Stimulated activated CD4-positive, alpha-beta T cell treated with anti-CD3 and anti-CD28 coated beads, Interleukin-4, amount 100 ng/mL, for 24 hours (primary cell): ENCODE results near the gene MRPL34.

Experiments
- DNase-seq: peaks from one replicate; pipeline ENCODE4 v3.0.0-alpha.2; 2020

The MRPL34 gene

DNA sequence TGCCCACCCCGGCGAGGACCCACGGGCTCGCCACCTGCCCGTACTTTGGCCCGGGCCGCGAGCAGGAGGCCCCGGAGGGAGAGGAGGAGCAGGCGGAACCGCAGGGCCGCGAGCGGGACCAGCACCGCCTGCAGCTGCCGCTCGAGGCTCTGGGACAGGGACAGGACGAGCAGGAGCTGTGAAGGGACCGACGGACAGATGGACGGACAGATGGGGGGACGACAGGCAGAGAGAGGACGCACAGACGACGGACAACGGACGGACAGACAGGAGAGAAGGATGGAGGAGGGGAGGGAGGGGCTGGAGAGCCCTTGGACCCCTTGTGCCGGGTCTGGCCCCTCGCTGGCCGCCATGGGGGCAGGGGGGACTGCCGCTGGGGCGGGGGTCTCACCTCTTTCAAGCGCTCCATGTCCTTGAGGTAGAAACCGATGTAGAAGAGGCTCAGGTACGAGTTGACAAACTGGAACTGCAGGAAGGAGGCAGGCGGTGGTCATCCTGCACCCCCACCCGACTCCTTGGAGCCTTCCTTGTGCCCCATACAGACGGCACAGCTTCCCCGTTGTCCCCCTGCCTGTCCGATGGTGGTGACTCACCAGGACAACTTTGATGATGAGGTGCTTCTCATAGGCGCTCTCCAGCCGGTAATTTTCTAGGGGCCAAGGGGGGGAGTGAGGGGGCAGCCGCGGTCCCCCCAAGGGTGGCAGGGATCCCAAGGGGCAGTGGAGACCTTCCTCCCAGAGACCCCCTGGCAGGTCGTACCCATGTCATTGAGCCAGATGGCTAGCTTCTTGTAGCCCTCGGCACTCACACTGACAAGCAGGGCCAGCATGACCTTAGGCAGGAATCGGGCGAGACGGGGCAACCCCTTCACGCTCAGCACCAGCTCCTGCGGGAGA is 23.9 kb downstream of the MRPL34 start:
- no peak for DNase-seq

DNA sequence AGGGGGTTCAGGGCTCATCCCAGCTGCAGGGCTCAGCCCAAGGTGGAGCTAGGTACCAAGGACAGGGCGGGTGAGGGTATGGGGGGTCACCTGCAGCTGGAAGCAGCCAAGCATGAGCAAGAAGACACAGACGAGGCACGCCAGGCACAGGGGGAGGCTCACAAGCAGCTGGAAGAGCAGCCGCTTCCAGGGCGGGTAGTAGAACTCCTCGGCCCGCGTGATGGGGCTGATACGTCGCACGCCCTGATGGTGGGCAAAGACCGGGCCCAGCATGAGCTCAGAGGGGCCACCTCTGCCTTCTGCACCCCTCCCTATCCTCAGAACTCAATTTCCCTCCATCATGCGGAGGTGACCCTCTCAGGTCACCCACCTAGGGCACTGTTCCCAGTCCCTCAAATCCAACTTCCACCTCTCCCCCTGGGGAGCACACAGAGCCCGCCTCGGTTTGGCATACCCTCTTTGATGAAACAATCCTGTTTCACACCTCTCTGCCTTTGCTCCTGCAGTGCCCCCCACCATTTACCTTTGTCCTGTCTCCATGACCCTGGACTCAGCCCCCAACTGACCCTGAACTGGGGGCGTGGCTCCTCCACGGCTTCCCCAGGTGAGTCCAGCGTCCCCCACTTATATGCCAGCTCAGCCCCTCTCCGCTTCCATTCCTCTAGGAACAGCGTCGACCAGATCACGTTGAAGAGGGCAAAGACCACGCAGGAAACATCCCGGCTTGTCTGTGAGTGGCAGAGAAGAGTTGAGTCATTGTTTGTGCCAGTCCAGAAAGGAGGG is 24.8 kb downstream of the MRPL34 start:
- DNase-seq, result no peak

DNA sequence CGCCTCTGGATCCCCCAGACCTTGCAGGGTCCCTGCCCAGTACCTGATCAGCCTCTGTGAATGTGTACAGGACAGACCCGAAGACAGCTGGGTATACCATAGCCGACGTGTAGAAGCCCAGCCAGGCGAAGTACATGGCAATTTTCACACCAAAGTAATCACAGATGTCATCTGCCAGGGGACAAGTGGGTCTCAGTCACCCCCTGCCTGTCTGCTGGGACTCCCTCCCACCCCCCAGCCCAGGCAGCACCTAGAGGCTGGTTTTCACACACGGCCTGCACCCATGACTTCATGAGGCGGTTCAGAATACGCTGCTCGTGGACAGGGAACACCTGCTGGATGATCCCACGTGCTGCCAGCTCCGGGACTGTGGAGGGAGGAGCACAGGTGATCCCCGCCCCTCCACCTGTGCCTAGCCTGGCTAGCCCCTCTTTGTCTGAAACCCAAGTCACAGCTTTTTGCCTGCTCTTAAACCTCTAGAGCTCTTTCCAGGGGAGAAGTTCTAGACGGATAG is 25.4 kb downstream of the MRPL34 start:
- DNase-seq, result no peak

DNA sequence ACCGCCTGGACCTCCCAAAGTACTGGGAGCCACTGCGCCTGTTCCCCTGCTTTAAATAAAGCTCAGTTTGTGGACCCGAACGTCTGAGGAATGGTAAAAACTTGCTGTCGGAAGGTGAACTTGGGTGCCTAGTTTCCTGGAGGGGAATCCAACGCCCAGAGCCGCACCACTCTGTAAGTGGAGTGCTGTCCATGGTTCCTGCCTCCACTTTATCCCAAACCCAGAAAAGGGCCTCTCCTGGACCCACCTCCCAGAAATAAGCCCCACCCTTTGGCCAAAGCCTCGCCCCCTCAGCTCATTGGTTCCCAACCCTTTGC is 26.6 kb downstream of the MRPL34 start:
- DNase-seq, result no peak

DNA sequence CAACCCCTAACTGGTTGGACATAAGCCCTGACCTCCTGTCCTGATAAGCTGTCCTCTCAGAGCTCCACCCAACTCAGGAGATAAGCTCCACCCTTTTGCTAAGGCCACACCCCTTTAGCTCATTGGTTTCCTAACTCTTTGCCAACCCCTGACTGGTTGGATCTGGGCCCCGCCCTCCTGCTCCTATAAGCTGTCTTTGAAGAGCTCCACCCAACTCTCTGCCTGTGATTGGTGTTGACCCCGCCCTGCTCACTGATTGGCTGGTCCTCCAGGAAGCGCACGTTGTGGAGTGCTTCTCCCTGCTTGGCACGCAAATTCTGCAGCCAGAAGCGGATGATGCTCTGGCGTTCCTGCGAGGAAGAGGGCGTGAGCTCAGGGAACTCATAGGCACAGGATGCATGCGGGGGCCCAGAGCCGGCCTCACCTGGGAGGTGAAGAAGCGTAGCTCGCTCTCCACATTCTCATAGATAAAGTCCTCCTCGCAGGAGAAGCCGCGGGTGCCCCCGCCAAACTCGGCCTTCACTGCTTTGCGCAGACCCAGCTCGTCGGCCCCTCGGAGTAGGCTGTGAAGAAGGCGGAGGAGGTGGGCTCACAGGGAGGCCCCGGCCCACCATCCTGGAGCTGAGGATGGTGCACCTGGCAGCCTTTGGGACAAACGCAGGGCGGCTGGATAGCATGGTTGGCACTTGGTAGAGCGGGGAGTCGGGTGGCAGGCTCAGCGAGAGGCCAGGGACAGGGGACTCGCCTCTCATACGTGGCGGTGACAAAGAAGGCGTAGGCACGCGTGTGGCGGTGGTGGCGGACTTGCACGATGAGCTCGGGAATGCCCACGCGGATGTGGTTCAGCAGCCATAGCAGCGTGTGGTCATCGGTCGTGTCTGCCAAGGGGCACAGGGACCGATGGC is 27.3 kb downstream of the MRPL34 start:
- DNase-seq, result peak; percentile 45

DNA sequence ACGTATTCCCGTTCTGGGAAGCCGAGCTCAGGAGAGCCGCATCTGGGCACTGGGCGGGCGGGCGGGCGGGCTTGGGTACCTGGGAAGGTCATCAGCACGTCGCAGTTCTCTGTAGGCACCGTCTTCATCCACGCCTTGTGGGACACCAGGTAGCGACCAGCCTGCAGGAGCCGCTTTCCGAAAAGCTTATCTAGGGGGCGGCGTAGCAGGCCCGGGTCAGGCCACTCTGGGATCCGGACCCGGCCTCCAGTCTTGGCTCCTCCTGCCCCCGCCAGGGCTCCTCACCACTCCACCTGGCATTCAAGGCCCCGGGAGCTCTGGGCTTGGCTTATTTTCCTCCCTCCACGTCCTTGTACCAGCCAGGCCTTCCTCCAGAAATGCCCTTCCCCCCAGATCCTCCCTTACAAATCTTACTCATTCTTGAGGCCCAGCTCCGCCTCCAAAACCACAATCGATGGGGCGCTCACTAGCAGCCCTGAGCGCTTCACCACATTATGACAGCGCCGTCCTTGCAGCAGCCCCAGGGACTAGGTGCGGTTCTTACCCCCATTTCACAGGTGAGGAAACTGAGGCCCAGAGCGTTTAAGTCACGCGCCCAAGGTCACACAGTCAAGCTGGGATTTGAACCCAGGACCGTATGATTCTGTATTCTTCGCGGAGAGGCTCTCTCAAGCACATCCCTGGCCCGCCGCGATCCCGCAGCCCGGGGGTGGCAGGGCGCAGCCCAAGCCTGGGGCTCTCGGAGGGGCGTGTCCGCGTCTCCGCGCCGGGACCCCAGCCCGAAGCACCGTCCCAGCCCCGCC is 28.1 kb downstream of the MRPL34 start:
- peak; percentile 85 for DNase-seq

DNA sequence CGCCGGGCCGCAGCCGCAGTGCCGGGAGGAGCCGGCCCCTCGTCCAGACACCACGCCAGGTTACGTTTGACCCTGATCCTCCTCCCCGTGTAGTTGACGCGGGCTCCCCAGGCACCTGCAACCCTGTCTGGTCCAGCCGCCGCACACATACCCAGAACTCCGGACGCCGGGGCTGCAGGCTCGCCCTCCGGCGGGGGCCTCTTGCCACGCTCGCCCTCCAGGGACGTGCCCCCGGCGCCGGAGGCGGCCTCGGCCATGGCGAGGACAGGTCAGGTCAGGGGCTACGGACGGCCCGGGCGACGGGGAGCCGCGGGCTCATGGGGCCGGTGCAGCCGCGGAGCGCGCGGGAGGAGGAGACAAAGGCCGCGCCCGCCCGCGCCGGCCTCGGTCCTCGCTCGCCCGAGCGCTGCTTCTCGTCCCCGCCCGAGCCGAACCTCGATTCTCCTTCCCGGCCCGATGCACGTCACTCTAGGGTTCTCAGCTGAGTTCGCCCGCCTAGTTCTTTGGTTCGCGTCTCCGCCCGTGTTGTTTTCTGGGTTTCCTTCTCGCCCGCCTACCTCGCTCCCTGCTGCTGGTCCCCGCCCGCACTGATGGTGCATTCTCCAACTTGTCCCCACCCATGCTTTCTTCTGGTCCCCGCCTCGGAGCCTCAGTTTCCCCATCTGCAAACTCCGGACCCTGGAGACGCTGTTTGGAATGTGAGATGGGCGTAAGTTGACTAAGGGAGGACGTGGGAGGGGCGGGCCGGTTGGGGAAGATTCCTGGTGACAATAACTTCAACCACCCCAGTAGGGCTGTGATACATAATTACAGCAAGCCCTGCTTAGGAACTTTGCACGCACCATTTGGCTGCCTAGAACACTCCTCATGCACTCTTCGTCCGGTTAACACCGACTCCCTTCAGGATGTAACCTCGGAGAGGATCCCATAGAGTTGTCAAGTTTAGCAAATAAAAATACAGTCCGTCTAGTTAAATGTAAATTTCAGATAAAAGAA is 29.0 kb downstream of the MRPL34 start, which contains the start of gene ANO8:
ANO8 (minus strand) TSS at position 442 of the 996 bp plus-strand sequence; CDS start at position 257, 185 bp downstream.
- peak; percentile 96 for DNase-seq

DNA sequence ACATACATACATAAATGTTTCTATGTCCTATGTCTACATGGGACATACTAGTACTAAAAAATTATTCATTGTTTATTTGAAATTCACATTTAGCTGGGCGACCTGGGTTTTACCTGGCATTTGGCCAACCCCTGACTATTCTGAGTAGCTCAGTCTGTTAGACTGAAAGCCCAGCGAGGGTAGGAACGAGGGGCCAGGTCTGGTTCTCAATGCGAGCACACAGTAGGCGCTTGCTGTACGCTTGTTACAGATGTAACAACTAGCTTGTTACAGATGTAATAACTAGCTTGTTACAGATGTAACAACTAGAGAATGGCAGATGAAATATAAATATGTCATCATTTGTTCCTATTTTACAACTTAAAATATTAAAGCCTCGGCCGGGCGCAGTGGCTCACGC is 29.9 kb downstream of the MRPL34 start:
- no peak for DNase-seq

DNA sequence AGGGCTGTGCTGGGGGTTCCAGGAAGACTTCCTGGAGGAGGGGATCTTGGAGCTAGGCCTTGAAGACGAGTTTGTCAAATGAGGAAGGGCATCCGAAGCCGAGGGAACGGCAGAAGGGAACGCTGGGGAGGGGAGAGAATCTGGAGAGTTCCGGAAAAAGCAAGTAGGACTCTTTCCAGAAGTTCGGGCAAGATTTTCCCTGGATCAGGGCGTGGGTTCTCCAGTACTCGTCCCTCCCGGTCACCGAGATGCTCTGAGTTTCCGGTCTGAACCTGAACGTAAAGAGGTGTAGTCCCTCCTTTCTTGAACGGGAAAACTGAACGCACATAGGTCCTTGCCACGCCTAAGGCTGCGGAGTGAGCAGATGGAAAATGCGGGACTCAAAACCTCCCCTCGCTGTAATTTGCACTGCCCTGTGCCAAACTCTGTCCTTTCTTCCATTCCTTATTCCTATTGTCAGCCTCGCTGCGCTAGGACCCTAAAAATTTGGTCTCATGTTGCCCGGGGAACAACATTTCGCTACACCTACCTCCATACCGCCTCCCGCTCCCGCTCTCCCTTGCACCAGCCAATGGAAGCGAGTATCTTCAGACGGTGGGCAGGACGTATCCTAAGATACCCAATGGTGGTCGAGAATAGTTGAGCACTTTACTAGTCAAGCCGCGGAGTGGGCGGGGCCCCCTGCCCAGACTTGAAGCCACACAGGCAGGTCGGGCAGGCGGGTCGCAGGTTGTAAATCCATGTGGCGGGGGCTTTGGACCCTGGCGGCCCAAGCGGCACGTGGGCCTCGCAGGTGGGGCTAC is 31.4 kb downstream of the MRPL34 start, which contains the start of gene GTPBP3:
GTPBP3 (plus strand) TSS at position 682 of the 803 bp plus-strand sequence; CDS start at position 741, 59 bp downstream.
- DNase-seq, result peak; percentile 98

DNA sequence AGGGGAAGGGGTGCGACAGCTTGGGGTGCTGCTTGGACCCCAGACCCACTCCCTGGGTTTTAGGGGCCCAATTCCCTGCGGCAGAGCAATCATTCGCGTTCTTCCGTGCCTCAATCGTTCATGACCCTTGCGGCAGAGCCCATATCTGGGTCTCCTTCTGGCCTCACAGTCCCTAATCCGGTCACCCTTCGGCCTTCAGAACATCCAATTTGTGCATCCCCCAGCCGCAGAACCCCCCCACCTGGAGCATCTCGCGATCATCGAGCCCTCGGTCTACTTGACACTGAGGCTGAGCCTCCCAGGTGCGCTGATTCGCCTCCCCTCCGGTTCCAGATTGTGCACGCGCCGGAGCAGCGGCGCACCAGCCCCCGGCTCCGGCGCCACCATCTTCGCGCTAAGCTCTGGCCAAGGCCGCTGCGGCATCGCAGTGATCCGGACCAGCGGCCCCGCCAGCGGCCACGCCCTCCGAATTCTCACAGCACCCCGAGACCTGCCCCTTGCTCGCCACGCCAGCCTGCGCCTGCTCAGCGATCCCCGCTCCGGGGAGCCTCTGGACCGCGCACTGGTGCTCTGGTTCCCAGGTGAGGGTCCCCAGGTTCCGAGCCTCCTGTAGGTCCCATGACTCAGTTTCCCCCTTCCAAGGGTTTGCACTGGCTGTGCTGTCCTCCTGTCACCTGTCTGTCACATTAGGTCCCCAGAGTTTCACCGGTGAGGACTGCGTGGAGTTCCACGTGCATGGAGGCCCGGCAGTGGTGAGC is 32.2 kb downstream of the MRPL34 start:
- DNase-seq, result peak; percentile 22

DNA sequence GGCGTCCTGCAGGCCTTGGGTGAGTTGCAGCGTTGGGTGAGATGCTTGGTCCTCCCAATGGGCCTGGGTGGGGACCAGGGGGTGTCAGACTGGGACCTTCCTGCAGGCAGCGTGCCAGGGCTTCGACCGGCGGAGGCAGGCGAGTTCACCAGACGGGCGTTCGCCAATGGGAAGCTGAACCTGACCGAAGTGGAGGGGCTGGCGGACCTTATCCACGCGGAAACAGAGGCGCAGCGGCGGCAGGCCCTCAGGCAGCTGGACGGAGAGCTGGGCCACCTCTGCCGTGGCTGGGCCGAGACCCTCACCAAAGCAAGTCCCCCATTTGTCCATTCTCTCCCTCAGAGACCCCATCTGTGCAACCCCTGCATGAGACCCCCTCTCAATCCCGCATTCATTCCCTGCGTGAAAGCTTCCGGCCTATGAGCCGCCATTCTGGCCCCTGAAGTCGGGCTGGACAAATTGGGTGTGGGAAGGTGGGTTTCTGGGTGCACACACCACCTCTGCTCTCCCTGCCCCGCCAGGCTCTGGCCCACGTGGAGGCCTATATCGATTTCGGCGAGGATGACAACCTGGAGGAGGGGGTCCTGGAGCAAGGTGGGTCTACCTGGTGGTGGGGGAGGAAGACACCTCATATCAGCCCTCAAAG is 32.9 kb downstream of the MRPL34 start:
- no peak for DNase-seq

DNA sequence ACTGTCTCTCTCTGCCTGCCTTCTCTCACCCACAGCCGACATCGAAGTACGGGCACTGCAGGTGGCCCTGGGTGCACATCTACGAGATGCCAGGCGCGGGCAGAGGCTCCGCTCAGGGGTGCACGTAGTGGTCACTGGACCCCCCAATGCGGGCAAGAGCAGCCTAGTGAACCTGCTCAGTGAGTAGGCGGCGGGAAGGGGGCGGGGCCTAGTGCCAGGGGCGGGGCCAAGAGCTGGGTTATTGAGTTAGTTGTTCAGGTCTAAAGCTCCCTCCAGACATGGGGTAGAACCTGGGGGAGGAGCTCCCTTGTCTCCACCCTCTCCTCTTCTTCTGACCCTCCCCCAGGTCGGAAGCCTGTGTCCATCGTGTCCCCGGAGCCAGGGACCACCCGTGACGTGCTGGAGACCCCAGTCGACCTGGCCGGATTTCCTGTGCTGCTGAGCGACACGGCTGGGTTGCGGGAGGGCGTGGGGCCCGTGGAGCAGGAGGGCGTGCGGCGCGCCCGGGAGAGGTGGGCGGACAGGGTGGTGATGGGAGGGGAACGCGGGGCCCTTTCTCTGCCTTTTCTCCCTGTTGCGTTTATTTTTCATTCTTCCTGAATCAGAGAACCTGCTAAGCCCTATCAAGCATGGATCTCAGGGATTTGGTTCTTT is 33.5 kb downstream of the MRPL34 start:
- DNase-seq, result peak; percentile 40

DNA sequence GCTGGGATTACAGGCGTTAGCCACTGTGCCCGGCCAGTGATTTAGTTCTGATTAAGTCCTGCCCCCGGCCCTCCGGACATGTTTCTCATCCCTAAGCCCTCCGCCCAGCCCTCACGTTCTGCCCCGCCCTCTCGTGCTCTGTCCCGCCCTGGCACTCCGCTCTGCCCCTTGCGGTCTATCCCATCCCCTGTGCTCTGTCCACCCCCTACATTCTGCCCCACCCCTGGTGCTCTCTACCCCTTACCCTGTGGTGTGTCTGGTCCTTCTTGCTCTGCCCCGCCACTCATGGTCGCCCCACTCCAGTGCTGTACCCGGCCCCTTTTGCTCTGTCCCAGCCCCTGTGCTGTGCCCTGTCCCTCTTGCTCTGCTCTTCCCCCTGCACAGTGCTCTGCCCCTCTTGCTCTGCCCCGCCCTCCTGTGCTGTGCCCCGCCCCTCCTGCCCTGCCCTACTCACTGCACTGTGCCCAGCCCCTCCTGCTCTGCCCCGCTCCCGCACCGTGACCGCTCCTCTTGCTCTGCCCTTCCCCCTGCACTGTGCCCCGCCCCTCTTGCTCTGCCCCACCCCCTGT is 34.7 kb downstream of the MRPL34 start:
- no peak for DNase-seq

DNA sequence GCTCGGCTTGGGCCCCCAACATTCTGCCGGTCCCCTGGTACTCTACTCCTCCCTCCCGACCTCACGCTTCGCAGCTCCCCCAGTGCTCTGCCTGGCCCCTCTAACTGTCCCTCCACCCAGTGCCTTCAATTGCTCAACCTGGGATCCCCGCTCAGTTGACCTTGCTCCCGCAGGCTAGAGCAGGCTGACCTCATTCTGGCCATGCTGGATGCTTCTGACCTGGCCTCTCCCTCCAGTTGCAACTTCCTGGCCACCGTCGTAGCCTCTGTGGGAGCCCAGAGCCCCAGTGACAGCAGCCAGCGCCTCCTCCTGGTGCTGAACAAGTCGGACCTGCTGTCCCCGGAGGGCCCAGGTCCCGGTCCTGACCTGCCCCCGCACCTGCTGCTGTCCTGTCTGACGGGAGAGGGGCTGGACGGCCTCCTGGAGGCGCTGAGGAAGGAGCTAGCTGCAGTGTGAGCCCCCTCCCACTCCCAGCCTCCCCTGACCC is 35.2 kb downstream of the MRPL34 start:
- DNase-seq, result no peak

DNA sequence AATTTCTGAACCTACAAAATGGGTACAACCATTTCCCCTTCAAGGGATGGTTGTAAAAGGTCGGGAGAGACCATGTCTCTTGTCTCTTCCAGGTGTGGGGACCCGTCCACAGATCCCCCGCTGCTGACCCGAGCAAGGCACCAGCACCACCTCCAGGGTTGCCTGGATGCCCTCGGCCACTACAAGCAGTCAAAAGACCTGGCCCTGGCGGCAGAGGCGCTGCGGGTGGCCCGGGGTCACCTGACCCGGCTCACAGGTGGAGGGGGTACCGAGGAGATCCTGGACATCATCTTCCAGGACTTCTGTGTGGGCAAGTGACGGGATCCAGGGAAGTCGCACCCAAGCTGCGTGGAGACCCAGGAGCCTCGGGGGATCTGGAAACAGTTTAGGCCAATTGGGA is 35.7 kb downstream of the MRPL34 start:
- DNase-seq, result no peak

DNA sequence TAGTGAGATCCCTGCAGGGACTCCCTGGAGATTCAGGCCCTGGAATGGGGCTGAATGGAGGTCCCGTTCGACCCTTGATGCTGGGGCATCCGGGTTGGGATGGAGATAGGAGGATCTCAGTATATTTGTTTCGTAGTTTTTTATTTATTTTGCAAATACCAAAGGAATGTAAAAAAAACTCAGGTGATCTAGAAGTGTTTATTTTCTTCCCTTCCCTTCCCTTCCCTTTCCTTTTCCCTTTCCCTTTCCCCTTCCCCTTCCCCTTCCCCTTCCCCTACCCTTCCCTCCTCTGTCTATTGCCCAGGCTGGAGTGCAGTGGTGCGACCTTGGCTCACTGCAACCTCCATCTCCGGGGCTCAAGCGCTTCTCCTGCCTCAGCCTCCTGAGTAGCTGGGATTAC is 36.2 kb downstream of the MRPL34 start:
- DNase-seq, result no peak

DNA sequence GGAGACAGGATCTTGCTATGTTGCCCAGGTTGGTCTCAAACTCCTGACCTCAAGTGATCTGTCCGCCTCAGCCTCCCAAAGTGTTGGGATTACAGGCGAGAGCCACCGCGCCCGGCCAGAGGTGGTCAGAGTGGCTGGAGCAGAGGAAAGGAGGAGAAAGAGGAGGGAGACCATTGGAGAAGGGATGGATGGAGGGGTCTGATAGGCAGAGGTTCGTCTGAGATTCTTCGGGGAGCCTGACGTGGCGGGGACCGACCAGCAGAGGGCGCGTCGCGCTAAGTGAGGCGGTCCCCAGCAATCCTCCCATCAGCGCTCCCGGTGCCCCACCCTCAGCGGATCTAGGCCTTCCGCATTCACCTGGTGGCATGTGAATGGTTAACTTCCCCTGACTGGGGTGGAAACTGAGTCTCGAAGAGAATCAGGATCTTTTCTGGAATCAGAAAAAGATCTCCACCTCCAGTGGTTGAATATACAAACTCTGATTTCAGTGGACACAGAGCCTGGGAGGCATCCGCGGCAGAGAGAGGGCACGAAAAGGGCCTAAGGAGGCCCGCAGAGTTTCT is 40.5 kb downstream of the MRPL34 start:
- peak; percentile 81 for DNase-seq
